ENCODE data around the gene GPR132. TPM values are rescaled to one million over a fixed set of nuclear protein-coding genes. Genes with fewer than 3 reads are reported as not detected.

GPR132 gene
- total RNA-seq, 2 donors from 2014 or later: 0.67 to 1.2 TPM

GRCh38 chr14:105073720-105074600 is 8.7 kb upstream of the GPR132 start:
- H3K4me1 ChIP-seq: peaks cover 0 to 27% of the 10 kb centered on the region in 2 donors

GRCh38 chr14:105072892-105073719 is 7.9 kb upstream of the GPR132 start:
- no peaks in the 10 kb centered on the region for H3K27me3 ChIP-seq
- H3K27ac ChIP-seq: no peak overlapping the region
- no peaks in the 10 kb centered on the region for H3K36me3 ChIP-seq
- peaks cover 0 to 27% of the 10 kb centered on the region in 2 donors for H3K4me1 ChIP-seq
- DNase-seq (ENCODE audit: low spot score): no peak
- TF ChIP-seq, protein P1, sequence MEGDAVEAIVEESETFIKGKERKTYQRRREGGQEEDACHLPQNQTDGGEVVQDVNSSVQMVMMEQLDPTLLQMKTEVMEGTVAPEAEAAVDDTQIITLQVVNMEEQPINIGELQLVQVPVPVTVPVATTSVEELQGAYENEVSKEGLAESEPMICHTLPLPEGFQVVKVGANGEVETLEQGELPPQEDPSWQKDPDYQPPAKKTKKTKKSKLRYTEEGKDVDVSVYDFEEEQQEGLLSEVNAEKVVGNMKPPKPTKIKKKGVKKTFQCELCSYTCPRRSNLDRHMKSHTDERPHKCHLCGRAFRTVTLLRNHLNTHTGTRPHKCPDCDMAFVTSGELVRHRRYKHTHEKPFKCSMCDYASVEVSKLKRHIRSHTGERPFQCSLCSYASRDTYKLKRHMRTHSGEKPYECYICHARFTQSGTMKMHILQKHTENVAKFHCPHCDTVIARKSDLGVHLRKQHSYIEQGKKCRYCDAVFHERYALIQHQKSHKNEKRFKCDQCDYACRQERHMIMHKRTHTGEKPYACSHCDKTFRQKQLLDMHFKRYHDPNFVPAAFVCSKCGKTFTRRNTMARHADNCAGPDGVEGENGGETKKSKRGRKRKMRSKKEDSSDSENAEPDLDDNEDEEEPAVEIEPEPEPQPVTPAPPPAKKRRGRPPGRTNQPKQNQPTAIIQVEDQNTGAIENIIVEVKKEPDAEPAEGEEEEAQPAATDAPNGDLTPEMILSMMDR (IDR thresholded peaks at IDR 0.05): no peak
- H3K4me3 ChIP-seq: no peak overlapping the region
- no peaks in the 10 kb centered on the region for H3K9me3 ChIP-seq

More at GRCh38 chr14:105073720-105074600, 8.7 kb upstream of the GPR132 start:
- no peak overlapping the region for H3K27ac ChIP-seq
- no peak for DNase-seq (ENCODE audit: low spot score)
- H3K27me3 ChIP-seq: no peaks in the 10 kb centered on the region
- TF ChIP-seq, protein P1 (IDR thresholded peaks at IDR 0.05): no peak
- no peaks in the 10 kb centered on the region for H3K36me3 ChIP-seq
- no peaks in the 10 kb centered on the region for H3K9me3 ChIP-seq
- no peak overlapping the region for H3K4me3 ChIP-seq

- Histone ChIP-seq H3K4me1 (peaks cover 0 to 27% of the 10 kb centered on the region in 2 donors), H3K27ac (no peak overlapping the region), H3K27me3 (no peaks in the 10 kb centered on the region), H3K4me3 (no peak overlapping the region), H3K36me3 (no peaks in the 10 kb centered on the region), H3K9me3 (no peaks in the 10 kb centered on the region)
- no peak for DNase-seq (ENCODE audit: low spot score)
- TF ChIP-seq, protein P1 (IDR thresholded peaks at IDR 0.05): no peak
These were observed 7.2 kb upstream of the GPR132 start for GRCh38 chr14:105072381-105072861.

DNA sequence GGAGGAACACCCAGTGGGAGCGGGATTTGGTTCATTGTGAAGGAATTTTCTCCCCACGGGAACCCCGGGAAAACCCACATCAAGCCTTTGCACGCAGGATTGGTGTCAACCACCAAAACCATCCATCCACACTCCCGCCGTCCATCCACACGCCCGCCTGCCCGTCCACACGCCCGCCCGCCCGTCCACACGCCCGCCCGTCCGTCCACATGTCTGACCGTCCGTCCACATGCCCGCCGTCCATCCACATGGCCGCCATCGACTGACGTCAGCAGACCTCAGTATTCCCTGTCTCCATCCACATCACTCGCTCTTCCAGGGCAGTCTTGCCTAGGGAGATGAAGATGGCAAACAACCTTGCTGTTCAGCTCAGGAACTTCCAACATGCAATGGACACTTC is 6.7 kb upstream of the GPR132 start:
- Histone ChIP-seq H3K4me1 (peaks cover 0 to 25% of the 10 kb centered on the region in 2 donors), H3K27me3 (no peaks in the 10 kb centered on the region), H3K4me3 (no peak overlapping the region), H3K9me3 (no peaks in the 10 kb centered on the region), H3K36me3 (no peaks in the 10 kb centered on the region), H3K27ac (no peak overlapping the region)
- no peak for DNase-seq (ENCODE audit: low spot score)
- TF ChIP-seq, protein P1 (IDR thresholded peaks at IDR 0.05): no peak

DNA sequence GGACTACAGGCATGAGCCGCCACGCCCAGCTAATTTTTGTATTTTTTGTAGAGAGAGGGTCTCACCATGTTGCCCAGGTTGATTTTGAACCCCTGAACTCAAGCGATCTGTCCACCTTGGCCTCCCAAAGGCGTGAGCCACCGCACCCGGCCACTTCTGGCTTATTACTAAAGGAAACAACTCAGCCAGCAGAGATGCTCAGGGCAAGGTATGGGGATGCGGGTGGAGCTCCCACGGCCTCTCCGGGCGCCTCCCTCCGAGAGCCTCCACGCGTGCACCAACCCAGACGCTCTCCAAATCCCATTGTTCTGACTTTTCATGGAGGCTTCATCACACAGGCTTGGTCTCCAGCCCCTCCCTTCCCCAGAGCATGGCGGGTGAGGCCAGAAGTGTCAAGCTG is 6.1 kb upstream of the GPR132 start:
- TF ChIP-seq, protein P1 (IDR thresholded peaks at IDR 0.05): no peak
- H3K36me3 ChIP-seq: no peaks in the 10 kb centered on the region
- H3K27me3 ChIP-seq: no peaks in the 10 kb centered on the region
- H3K4me1 ChIP-seq: peaks cover 0 to 19% of the 10 kb centered on the region in 2 donors
- no peak overlapping the region for H3K4me3 ChIP-seq
- no peak overlapping the region for H3K27ac ChIP-seq
- no peak for DNase-seq (ENCODE audit: low spot score)
- no peaks in the 10 kb centered on the region for H3K9me3 ChIP-seq
